ENCODE measurements around the gene PALLD. TPM values are rescaled to one million over a fixed set of nuclear protein-coding genes. Genes with fewer than 3 reads are reported as not detected.

The PALLD gene
- total and polyA plus RNA-seq, 2 of the 8 experiments (the other 6 are each of a cell fraction or from before 2014, with no cell fraction given), result 10.5 to 25.0 TPM

GRCh38 chr4:168892475-168892874 lies 395.6 kb downstream of the PALLD start:
- Histone ChIP-seq H3K4me3 (ENCODE audit: extremely low read depth in 1 of 4, insufficient read depth in 2 of 4, low read depth in 3 of 4, low read length in 4 of 4) (no peak overlapping the region), H3K9me3 (ENCODE audit: insufficient read depth in 2 of 2, low read depth in 1 of 2, low read length in 1 of 2) (no peaks in the 10 kb centered on the region), H2BK15ac (ENCODE audit: low read length) (no peak overlapping the region), H2BK5ac (ENCODE audit: low read depth, low read length) (no peak overlapping the region), H3K27me3 (replicated peaks in 1 of 4; ENCODE audit: control insufficient read depth in 3 of 4, extremely low read depth in 1 of 4, insufficient read depth in 3 of 4, low read length in 3 of 4) (no peaks in the 10 kb centered on the region), H4K8ac (ENCODE audit: extremely low read depth, insufficient read depth, low read length) (no peak overlapping the region), H3K4me2 (ENCODE audit: insufficient read depth in 1 of 2, low read depth in 2 of 2, low read length in 2 of 2) (no peak overlapping the region), H3K79me1 (ENCODE audit: low read depth, low read length) (no peaks in the 10 kb centered on the region), H3K56ac (replicated peaks; ENCODE audit: insufficient read length, low read depth, low read length) (no peak overlapping the region), H3K23me2 (ENCODE audit: low read depth, low read length) (no peaks in the 10 kb centered on the region), H2BK20ac (ENCODE audit: low read length) (no peak overlapping the region), H3K4me1 (replicated peaks in 1 of 4; ENCODE audit: control insufficient read depth in 3 of 4, insufficient read depth in 4 of 4, low read length in 3 of 4) (no peaks in the 10 kb centered on the region), H2AFZ (ENCODE audit: low read length) (no peak overlapping the region), H2BK120ac (replicated peaks; ENCODE audit: low read depth, low read length) (no peak overlapping the region), H3K36me3 (ENCODE audit: control insufficient read depth in 2 of 4, insufficient read depth in 4 of 4, low read length in 3 of 4) (peaks cover 2 to 25% (median 16%) of the 10 kb centered on the region in 4 experiments; a peak in 6 of 8 replicates), H3K23ac (ENCODE audit: insufficient read length) (no peak overlapping the region), H3K4ac (replicated peaks; ENCODE audit: insufficient read length, low read depth, low read length) (no peak overlapping the region), H3K27ac (ENCODE audit: low read depth, low read length) (no peak overlapping the region), H4K20me1 (replicated peaks in 1 of 2; ENCODE audit: control insufficient read depth in 1 of 2, insufficient read depth in 2 of 2, low read length in 2 of 2) (no peaks in the 10 kb centered on the region), H3K14ac (ENCODE audit: insufficient read length) (no peak overlapping the region), H2BK12ac (ENCODE audit: low read depth, low read length) (no peak overlapping the region), H3K79me2 (ENCODE audit: control insufficient read depth in 1 of 2, insufficient read depth in 2 of 2, low read length in 2 of 2) (no peaks in the 10 kb centered on the region), H3K18ac (ENCODE audit: extremely low read depth, low read length) (no peak overlapping the region), H4K5ac (ENCODE audit: insufficient read length, low read depth, low read length) (no peak overlapping the region), H2AK5ac (ENCODE audit: low read depth, low read length) (no peak overlapping the region), H3K9ac (replicated peaks in 1 of 4; ENCODE audit: extremely low read depth in 1 of 4, low read depth in 3 of 4, low read length in 3 of 4) (no peak overlapping the region), H4K91ac (replicated peaks; ENCODE audit: insufficient read length, low read length) (no peak overlapping the region)
- no peak for FAIRE-seq
- ChIA-PET CTCF (ENCODE audit: partially characterized antibody) (interaction anchor here (0.9 kb wide), 1 partner anchor 117 kb away, joined by 3 read pairs; no protein-coding TSS in a partner anchor), POLR2A (ENCODE audit: partially characterized antibody) (no interaction called here)
- no peak for TF ChIP-seq KDM1A (IDR thresholded peaks at IDR 0.05; ENCODE audit: borderline replicate concordance, low read length)
- TF ChIP-seq RBBP5 (IDR thresholded peaks at IDR 0.05; ENCODE audit: borderline replicate concordance, low read depth, low read length), result no peak
- no peak for TF ChIP-seq SP4 (IDR thresholded peaks at IDR 0.05; ENCODE audit: low read length)
- TF ChIP-seq SRF (IDR thresholded peaks at IDR 0.05; ENCODE audit: low read depth, low read length), result no peak
- no peak for TF ChIP-seq CEBPB (IDR thresholded peaks at IDR 0.05; ENCODE audit: low read depth, low read length)
- no peak for TF ChIP-seq SUZ12 (IDR thresholded peaks at IDR 0.05; ENCODE audit: low read length)
- no peak for TF ChIP-seq POLR2AphosphoS5 (IDR thresholded peaks at IDR 0.05; ENCODE audit: low read depth, low read length)
- TF ChIP-seq HDAC2 (IDR thresholded peaks at IDR 0.05; ENCODE audit: borderline replicate concordance in 1 of 2, low read depth in 2 of 2, low read length in 2 of 2), result no peak
- TF ChIP-seq EGR1 (IDR thresholded peaks at IDR 0.05; ENCODE audit: borderline replicate concordance, low read depth, low read length), result no peak
- TF ChIP-seq RNF2 (IDR thresholded peaks at IDR 0.05; ENCODE audit: borderline replicate concordance, low read depth, low read length, missing control alignments, poor library complexity, severe bottlenecking), result no peak
- no peak for TF ChIP-seq EP300 (IDR thresholded peaks at IDR 0.05; ENCODE audit: borderline replicate concordance in 1 of 2, low read depth in 2 of 2, low read length in 2 of 2)
- TF ChIP-seq ASH2L (IDR thresholded peaks at IDR 0.05; ENCODE audit: low read length), result no peak
- no peak for DNase-seq (ENCODE audit: low read depth in 1 of 2, low spot score in 2 of 2)

Measured in H1 (cell line).